ENCODE results near the gene CD59.
"Not testable (repeated sequence)": the region's sequence is repeated elsewhere in the genome, so short reads cannot be mapped to it uniquely, and the experiment has no call there.

Gene CD59

GRCh38 chr11:33684003-33684706 lies 52.1 kb downstream of the CD59 start:
- Histone ChIP-seq H3K27ac (ENCODE audit: low read length) (no peak overlapping the region), H3K36me3 (ENCODE audit: control insufficient read depth in 2 of 2, insufficient read depth in 2 of 2, low read length in 2 of 2) (no peaks in the 10 kb centered on the region), H3K27me3 (ENCODE audit: control insufficient read depth in 1 of 2, insufficient read depth in 2 of 2, low read length in 2 of 2) (peaks cover 4 to 14% of the 10 kb centered on the region in 2 donors), H3K4me3 (ENCODE audit: low read length in 2 of 2) (no peak overlapping the region), H3K9me3 (ENCODE audit: control insufficient read depth in 2 of 2, low read length in 2 of 2) (peaks cover 0 to 3% of the 10 kb centered on the region in 2 donors), H3K4me1 (ENCODE audit: control insufficient read depth, insufficient read depth, low read length) (no peaks in the 10 kb centered on the region), H3K9ac (ENCODE audit: low read length in 2 of 2) (no peak overlapping the region)

- H3K27me3 ChIP-seq (ENCODE audit: control insufficient read depth in 1 of 2, insufficient read depth in 2 of 2, low read length in 2 of 2) = peaks cover 4 to 14% of the 10 kb centered on the region in 2 donors
- H3K9me3 ChIP-seq (ENCODE audit: control insufficient read depth in 2 of 2, low read length in 2 of 2) = peaks cover 0 to 3% of the 10 kb centered on the region in 2 donors
- H3K27ac ChIP-seq (ENCODE audit: low read length) = no peak overlapping the region
- H3K36me3 ChIP-seq (ENCODE audit: control insufficient read depth in 2 of 2, insufficient read depth in 2 of 2, low read length in 2 of 2) = no peaks in the 10 kb centered on the region
- H3K9ac ChIP-seq (ENCODE audit: low read length in 2 of 2) = no peak overlapping the region
- H3K4me3 ChIP-seq (ENCODE audit: low read length in 2 of 2) = no peak overlapping the region
- no peaks in the 10 kb centered on the region for H3K4me1 ChIP-seq (ENCODE audit: control insufficient read depth, insufficient read depth, low read length)
These were observed 53.8 kb downstream of the CD59 start for GRCh38 chr11:33682446-33682845.

GRCh38 chr11:33682019-33682418 lies 54.2 kb downstream of the CD59 start:
- Histone ChIP-seq H3K9me3 (ENCODE audit: control insufficient read depth in 2 of 2, low read length in 2 of 2) (no peaks in the 10 kb centered on the region), H3K4me3 (ENCODE audit: low read length in 2 of 2) (no peak overlapping the region), H3K4me1 (ENCODE audit: control insufficient read depth, insufficient read depth, low read length) (no peaks in the 10 kb centered on the region), H3K36me3 (ENCODE audit: control insufficient read depth in 2 of 2, insufficient read depth in 2 of 2, low read length in 2 of 2) (no peaks in the 10 kb centered on the region), H3K27me3 (ENCODE audit: control insufficient read depth in 1 of 2, insufficient read depth in 2 of 2, low read length in 2 of 2) (peaks cover 4 to 14% of the 10 kb centered on the region in 2 donors), H3K27ac (ENCODE audit: low read length) (no peak overlapping the region), H3K9ac (ENCODE audit: low read length in 2 of 2) (no peak overlapping the region)

- not testable (repeated sequence) for H3K9ac ChIP-seq (ENCODE audit: low read length in 2 of 2); H3K9me3 ChIP-seq (ENCODE audit: control insufficient read depth in 2 of 2, low read length in 2 of 2); H3K4me3 ChIP-seq (ENCODE audit: low read length in 2 of 2); H3K36me3 ChIP-seq (ENCODE audit: control insufficient read depth in 2 of 2, insufficient read depth in 2 of 2, low read length in 2 of 2); H3K4me1 ChIP-seq (ENCODE audit: control insufficient read depth, insufficient read depth, low read length); H3K27ac ChIP-seq (ENCODE audit: low read length)
- H3K27me3 ChIP-seq (ENCODE audit: control insufficient read depth in 1 of 2, insufficient read depth in 2 of 2, low read length in 2 of 2) = peaks cover 4 to 12% of the 10 kb centered on the region in 2 donors
These were observed 57.6 kb downstream of the CD59 start for GRCh38 chr11:33678616-33679015.

GRCh38 chr11:33674035-33674814 lies 62.0 kb downstream of the CD59 start:
- Histone ChIP-seq H3K36me3 (ENCODE audit: control insufficient read depth in 2 of 2, insufficient read depth in 2 of 2, low read length in 2 of 2) (no peaks in the 10 kb centered on the region), H3K27me3 (ENCODE audit: control insufficient read depth in 1 of 2, insufficient read depth in 2 of 2, low read length in 2 of 2) (peaks cover 0 to 2% of the 10 kb centered on the region in 2 donors), H3K27ac (ENCODE audit: low read length) (no peak overlapping the region), H3K9me3 (ENCODE audit: control insufficient read depth in 2 of 2, low read length in 2 of 2) (no peaks in the 10 kb centered on the region), H3K4me3 (ENCODE audit: low read length in 2 of 2) (no peak overlapping the region), H3K9ac (ENCODE audit: low read length in 2 of 2) (no peak overlapping the region), H3K4me1 (ENCODE audit: control insufficient read depth, insufficient read depth, low read length) (no peaks in the 10 kb centered on the region)

- Histone ChIP-seq H3K27ac (ENCODE audit: low read length) (no peak overlapping the region), H3K9me3 (ENCODE audit: control insufficient read depth in 2 of 2, low read length in 2 of 2) (no peaks in the 10 kb centered on the region), H3K4me1 (ENCODE audit: control insufficient read depth, insufficient read depth, low read length) (no peaks in the 10 kb centered on the region), H3K9ac (ENCODE audit: low read length in 2 of 2) (no peak overlapping the region), H3K27me3 (ENCODE audit: control insufficient read depth in 1 of 2, insufficient read depth in 2 of 2, low read length in 2 of 2) (peaks cover 0 to 2% of the 10 kb centered on the region in 2 donors), H3K36me3 (ENCODE audit: control insufficient read depth in 2 of 2, insufficient read depth in 2 of 2, low read length in 2 of 2) (no peaks in the 10 kb centered on the region), H3K4me3 (ENCODE audit: low read length in 2 of 2) (no peak overlapping the region)
These were observed 64.0 kb downstream of the CD59 start for GRCh38 chr11:33672273-33672672.

GRCh38 chr11:33670250-33671011 lies 65.8 kb downstream of the CD59 start:
- no peak overlapping the region for H3K4me3 ChIP-seq (ENCODE audit: low read length in 2 of 2)
- no peaks in the 10 kb centered on the region for H3K4me1 ChIP-seq (ENCODE audit: control insufficient read depth, insufficient read depth, low read length)
- H3K36me3 ChIP-seq (ENCODE audit: control insufficient read depth in 2 of 2, insufficient read depth in 2 of 2, low read length in 2 of 2) = no peaks in the 10 kb centered on the region
- no peak overlapping the region for H3K27ac ChIP-seq (ENCODE audit: low read length)
- H3K27me3 ChIP-seq (ENCODE audit: control insufficient read depth in 1 of 2, insufficient read depth in 2 of 2, low read length in 2 of 2) = peaks cover 0 to 4% of the 10 kb centered on the region in 2 donors
- H3K9ac ChIP-seq (ENCODE audit: low read length in 2 of 2) = no peak overlapping the region
- no peaks in the 10 kb centered on the region for H3K9me3 ChIP-seq (ENCODE audit: control insufficient read depth in 2 of 2, low read length in 2 of 2)

- peaks cover 0 to 2% of the 10 kb centered on the region in 2 donors for H3K27me3 ChIP-seq (ENCODE audit: control insufficient read depth in 1 of 2, insufficient read depth in 2 of 2, low read length in 2 of 2)
- no peak overlapping the region for H3K27ac ChIP-seq (ENCODE audit: low read length)
- no peaks in the 10 kb centered on the region for H3K4me1 ChIP-seq (ENCODE audit: control insufficient read depth, insufficient read depth, low read length)
- no peaks in the 10 kb centered on the region for H3K9me3 ChIP-seq (ENCODE audit: control insufficient read depth in 2 of 2, low read length in 2 of 2)
- H3K4me3 ChIP-seq (ENCODE audit: low read length in 2 of 2) = no peak overlapping the region
- no peaks in the 10 kb centered on the region for H3K36me3 ChIP-seq (ENCODE audit: control insufficient read depth in 2 of 2, insufficient read depth in 2 of 2, low read length in 2 of 2)
- no peak overlapping the region for H3K9ac ChIP-seq (ENCODE audit: low read length in 2 of 2)
These were observed 66.5 kb downstream of the CD59 start for GRCh38 chr11:33669598-33670249.

- Histone ChIP-seq H3K4me1 (ENCODE audit: control insufficient read depth, insufficient read depth, low read length) (no peaks in the 10 kb centered on the region), H3K9ac (ENCODE audit: low read length in 2 of 2) (no peak overlapping the region), H3K9me3 (ENCODE audit: control insufficient read depth in 2 of 2, low read length in 2 of 2) (no peaks in the 10 kb centered on the region), H3K36me3 (ENCODE audit: control insufficient read depth in 2 of 2, insufficient read depth in 2 of 2, low read length in 2 of 2) (no peaks in the 10 kb centered on the region), H3K27ac (ENCODE audit: low read length) (no peak overlapping the region), H3K4me3 (ENCODE audit: low read length in 2 of 2) (no peak overlapping the region), H3K27me3 (ENCODE audit: control insufficient read depth in 1 of 2, insufficient read depth in 2 of 2, low read length in 2 of 2) (peaks cover 0 to 2% of the 10 kb centered on the region in 2 donors)
These were observed 67.1 kb downstream of the CD59 start for GRCh38 chr11:33668951-33669596.

GRCh38 chr11:33668468-33668825 lies 67.8 kb downstream of the CD59 start:
- Histone ChIP-seq H3K9me3 (ENCODE audit: control insufficient read depth in 2 of 2, low read length in 2 of 2) (no peaks in the 10 kb centered on the region), H3K4me1 (ENCODE audit: control insufficient read depth, insufficient read depth, low read length) (no peaks in the 10 kb centered on the region), H3K36me3 (ENCODE audit: control insufficient read depth in 2 of 2, insufficient read depth in 2 of 2, low read length in 2 of 2) (no peaks in the 10 kb centered on the region), H3K9ac (ENCODE audit: low read length in 2 of 2) (no peak overlapping the region), H3K27ac (ENCODE audit: low read length) (no peak overlapping the region), H3K4me3 (ENCODE audit: low read length in 2 of 2) (no peak overlapping the region), H3K27me3 (ENCODE audit: control insufficient read depth in 1 of 2, insufficient read depth in 2 of 2, low read length in 2 of 2) (peaks cover 0 to 2% of the 10 kb centered on the region in 2 donors)

Measured in stomach smooth muscle (tissue), 2 donors.